ENCODE measurements around the gene CBLL2.

CBLL2 gene

GRCh38 chrX:22247169-22247568 lies 25.5 kb upstream of the CBLL2 start:
- H3K27me3 ChIP-seq (ENCODE audit: insufficient read depth, low read length, poor library complexity), result no peaks in the 10 kb centered on the region
- no peak overlapping the region for H3K9ac ChIP-seq (ENCODE audit: low read depth, low read length)
- no peaks in the 10 kb centered on the region for H3K9me3 ChIP-seq (ENCODE audit: insufficient read depth, low read length, severe bottlenecking)
- H3K79me2 ChIP-seq (ENCODE audit: insufficient read depth, low read length), result no peaks in the 10 kb centered on the region
- no peaks in the 10 kb centered on the region for H3K36me3 ChIP-seq (ENCODE audit: insufficient read depth, low read length)
- H3K4me3 ChIP-seq (ENCODE audit: low read depth in 1 of 2, low read length in 2 of 2), result no peak overlapping the region
- H4K20me1 ChIP-seq (ENCODE audit: insufficient read depth, low read length), result no peaks in the 10 kb centered on the region
- no peak overlapping the region for H3K27ac ChIP-seq (ENCODE audit: low read length)
- no peak overlapping the region for H2AFZ ChIP-seq (ENCODE audit: low read depth, low read length)
- no peak overlapping the region for H3K4me2 ChIP-seq (ENCODE audit: insufficient read depth, low read length)
- no peaks in the 10 kb centered on the region for H3K4me1 ChIP-seq (ENCODE audit: insufficient read depth, low read length)
- TF ChIP-seq CTCF (IDR thresholded peaks at IDR 0.05; ENCODE audit: borderline replicate concordance, extremely low read depth, low read length, poor library complexity, severe bottlenecking) (no peak), EZH2 (IDR thresholded peaks at IDR 0.05; ENCODE audit: borderline replicate concordance, low read depth, low read length, severe bottlenecking) (no peak)
- no peak for ATAC-seq (ENCODE audit: insufficient read depth, low read depth)
- no peak for DNase-seq

- no peak overlapping the region for H3K9ac ChIP-seq (ENCODE audit: low read depth, low read length)
- TF ChIP-seq EZH2 (IDR thresholded peaks at IDR 0.05; ENCODE audit: borderline replicate concordance, low read depth, low read length, severe bottlenecking) (no peak), CTCF (IDR thresholded peaks at IDR 0.05; ENCODE audit: borderline replicate concordance, extremely low read depth, low read length, poor library complexity, severe bottlenecking) (no peak)
- ATAC-seq (ENCODE audit: insufficient read depth, low read depth) (no peak), DNase-seq (no peak)
- H4K20me1 ChIP-seq (ENCODE audit: insufficient read depth, low read length), result no peaks in the 10 kb centered on the region
- H3K36me3 ChIP-seq (ENCODE audit: insufficient read depth, low read length), result no peaks in the 10 kb centered on the region
- no peak overlapping the region for H3K4me3 ChIP-seq (ENCODE audit: low read depth in 1 of 2, low read length in 2 of 2)
- H3K4me2 ChIP-seq (ENCODE audit: insufficient read depth, low read length), result no peak overlapping the region
- H3K9me3 ChIP-seq (ENCODE audit: insufficient read depth, low read length, severe bottlenecking), result no peaks in the 10 kb centered on the region
- H2AFZ ChIP-seq (ENCODE audit: low read depth, low read length), result no peak overlapping the region
- H3K27ac ChIP-seq (ENCODE audit: low read length), result no peak overlapping the region
- H3K79me2 ChIP-seq (ENCODE audit: insufficient read depth, low read length), result no peaks in the 10 kb centered on the region
- H3K27me3 ChIP-seq (ENCODE audit: insufficient read depth, low read length, poor library complexity), result no peaks in the 10 kb centered on the region
- H3K4me1 ChIP-seq (ENCODE audit: insufficient read depth, low read length), result no peaks in the 10 kb centered on the region
Observed at GRCh38 chrX:22248401-22248800, 24.3 kb upstream of the CBLL2 start.

GRCh38 chrX:22249371-22249770 lies 23.3 kb upstream of the CBLL2 start:
- Histone ChIP-seq H3K4me1 (ENCODE audit: insufficient read depth, low read length) (no peaks in the 10 kb centered on the region), H3K9me3 (ENCODE audit: insufficient read depth, low read length, severe bottlenecking) (no peaks in the 10 kb centered on the region), H3K36me3 (ENCODE audit: insufficient read depth, low read length) (no peaks in the 10 kb centered on the region), H3K9ac (ENCODE audit: low read depth, low read length) (no peak overlapping the region), H3K27me3 (ENCODE audit: insufficient read depth, low read length, poor library complexity) (no peaks in the 10 kb centered on the region), H4K20me1 (ENCODE audit: insufficient read depth, low read length) (no peaks in the 10 kb centered on the region), H3K27ac (ENCODE audit: low read length) (no peak overlapping the region), H3K79me2 (ENCODE audit: insufficient read depth, low read length) (no peaks in the 10 kb centered on the region), H3K4me2 (ENCODE audit: insufficient read depth, low read length) (no peak overlapping the region), H3K4me3 (ENCODE audit: low read depth in 1 of 2, low read length in 2 of 2) (no peak overlapping the region), H2AFZ (ENCODE audit: low read depth, low read length) (no peak overlapping the region)
- no peak for TF ChIP-seq CTCF (IDR thresholded peaks at IDR 0.05; ENCODE audit: borderline replicate concordance, extremely low read depth, low read length, poor library complexity, severe bottlenecking)
- TF ChIP-seq EZH2 (IDR thresholded peaks at IDR 0.05; ENCODE audit: borderline replicate concordance, low read depth, low read length, severe bottlenecking), result no peak
- no peak for DNase-seq
- ATAC-seq (ENCODE audit: insufficient read depth, low read depth), result no peak

- no peaks in the 10 kb centered on the region for H3K27me3 ChIP-seq (ENCODE audit: insufficient read depth, low read length, poor library complexity)
- H3K4me1 ChIP-seq (ENCODE audit: insufficient read depth, low read length), result no peaks in the 10 kb centered on the region
- H3K27ac ChIP-seq (ENCODE audit: low read length), result no peak overlapping the region
- H3K4me2 ChIP-seq (ENCODE audit: insufficient read depth, low read length), result no peak overlapping the region
- TF ChIP-seq EZH2 (IDR thresholded peaks at IDR 0.05; ENCODE audit: borderline replicate concordance, low read depth, low read length, severe bottlenecking), result no peak
- H2AFZ ChIP-seq (ENCODE audit: low read depth, low read length), result no peak overlapping the region
- ATAC-seq (ENCODE audit: insufficient read depth, low read depth), result no peak
- no peak for DNase-seq
- H4K20me1 ChIP-seq (ENCODE audit: insufficient read depth, low read length), result no peaks in the 10 kb centered on the region
- no peak overlapping the region for H3K9ac ChIP-seq (ENCODE audit: low read depth, low read length)
- no peaks in the 10 kb centered on the region for H3K36me3 ChIP-seq (ENCODE audit: insufficient read depth, low read length)
- H3K9me3 ChIP-seq (ENCODE audit: insufficient read depth, low read length, severe bottlenecking), result no peaks in the 10 kb centered on the region
- H3K79me2 ChIP-seq (ENCODE audit: insufficient read depth, low read length), result no peaks in the 10 kb centered on the region
- no peak overlapping the region for H3K4me3 ChIP-seq (ENCODE audit: low read depth in 1 of 2, low read length in 2 of 2)
Observed at GRCh38 chrX:22268706-22269105, 4.0 kb upstream of the CBLL2 start.
